K562 (cell line): ENCODE data around the gene U2SURP. TPM values are rescaled to one million over a fixed set of nuclear protein-coding genes. Genes with fewer than 3 reads are reported as not detected.

Experiments used
- CTCF ChIP-seq, 3 experiments: IDR thresholded peaks in 2 of 3; conservative IDR thresholded peaks in 1 of 3; 2 replicates each; pipeline ENCODE4 v1.5.1; 2011 to 2012; ENCODE audit warnings: low read length in 3 of 3, mild to moderate bottlenecking in 3 of 3, control low read depth in 2 of 3, improper control_type of control experiment in 1 of 3, inconsistent platforms in 1 of 3, low read depth in 1 of 3, mixed read lengths in 1 of 3, moderate library complexity in 1 of 3; ENCODE audit not compliant: insufficient read depth in 2 of 3
- GATAD2A ChIP-seq: fragments of 450-650 bp; IDR thresholded peaks from 2 replicates; pipeline ENCODE4 v1.6.1; 2017
- MED1 ChIP-seq: sonication (generic); formaldehyde crosslinking; IDR thresholded peaks from 2 replicates; pipeline ENCODE4 v1.8.1; 2023; ENCODE audit warnings: missing genetic modification reagents, borderline replicate concordance
- MTA1 ChIP-seq: fragments of 450-650 bp; IDR thresholded peaks from 2 replicates; pipeline ENCODE4 v1.6.1; 2017; ENCODE audit warnings: borderline replicate concordance
- NBN ChIP-seq: fragments of 450-650 bp; IDR thresholded peaks from 2 replicates; pipeline ENCODE4 v1.6.1; 2016; ENCODE audit warnings: low read depth, mild to moderate bottlenecking
- SMARCE1 ChIP-seq: fragments of 450-650 bp; IDR thresholded peaks from 2 replicates; pipeline ENCODE4 v1.7.1; 2016; ENCODE audit warnings: mild to moderate bottlenecking
- TOE1 ChIP-seq, 2 experiments: fragments of 450-650 bp in 1 of 2; sonication (generic) in 1 of 2; formaldehyde crosslinking in 1 of 2; IDR thresholded peaks; 2 replicates each; pipeline versions ENCODE4 v1.7.1 to v1.8.0; 2016 to 2022; ENCODE audit warnings: borderline replicate concordance in 2 of 2, mild to moderate bottlenecking in 2 of 2, antibody characterized with exemption in 1 of 2, inconsistent platforms in 1 of 2, low read depth in 1 of 2, missing genetic modification reagents in 1 of 2, moderate library complexity in 1 of 2
- WHSC1 ChIP-seq: IDR thresholded peaks from one replicate; pipeline ENCODE4 v1.6.1; 2012; ENCODE audit warnings: low read length, control low read depth, inconsistent platforms
- ZNF354B ChIP-seq: fragments of 250-450 bp; sonication (Bioruptor Pico); IDR thresholded peaks from 2 replicates; pipeline ENCODE4 v1.4.0; 2020
- ZNF436 ChIP-seq: fragments of 250-450, 450-650 bp; sonication (Bioruptor Pico); formaldehyde crosslinking; IDR thresholded peaks from 2 replicates; pipeline ENCODE4 v1.7.0; 2020; ENCODE audit warnings: mild to moderate bottlenecking
- polyA plus RNA-seq, 8 experiments: library from polyadenylated mRNA; depleted of rRNA in 4 of 8; stranded (reverse) in 5 of 8; unstranded in 3 of 8; fragments of >200 nt; fragmentation: Nextera tagmentation in 2 of 8; fragmentation: Illumina TruSeq in 1 of 8; extraction: Ambion mirVana in 2 of 8; extraction: Trizol in 1 of 8; gene quantifications; 2 replicates each; pipeline versions ENCODE4 v1.2.1 to v1.2.3, GENCODE V29; 2011 to 2014; ENCODE audit warnings: inconsistent platforms in 1 of 8, missing spikeins in 1 of 8
- total RNA-seq, 7 experiments: library from RNA; depleted of rRNA in 6 of 7; stranded (reverse); fragments of >200 nt in 6 of 7; fragmentation: Illumina TruSeq in 2 of 7; extraction: Trizol in 2 of 7; gene quantifications; 2 replicates each; pipeline versions ENCODE4 v1.2.1 to v1.2.3, GENCODE V29; 2011 to 2021; ENCODE audit warnings: low replicate concordance in 1 of 7
- TF ChIP-seq, protein P1 (sequence below): sonication (generic); formaldehyde crosslinking; IDR thresholded peaks from 2 replicates; pipeline ENCODE4 v1.8.0; 2023; ENCODE audit warnings: missing genetic modification reagents, mild to moderate bottlenecking, borderline replicate concordance
- TF ChIP-seq, protein P2 (sequence below): fragments of 200-800 bp; sonication (Bioruptor generic); IDR thresholded peaks from 2 replicates; pipeline ENCODE4 v1.6.1; 2017; ENCODE audit warnings: missing genetic modification characterization, missing compliant biosample characterization

The U2SURP gene
- total and polyA plus RNA-seq, 9 of the 15 experiments (the other 6 are each of a cell fraction or from before 2014, with no cell fraction given), result 128 to 322 (median 191) TPM

GRCh38 chr3:143001369-143002082 is at the start of gene U2SURP (continued):
- TF ChIP-seq, protein P1, sequence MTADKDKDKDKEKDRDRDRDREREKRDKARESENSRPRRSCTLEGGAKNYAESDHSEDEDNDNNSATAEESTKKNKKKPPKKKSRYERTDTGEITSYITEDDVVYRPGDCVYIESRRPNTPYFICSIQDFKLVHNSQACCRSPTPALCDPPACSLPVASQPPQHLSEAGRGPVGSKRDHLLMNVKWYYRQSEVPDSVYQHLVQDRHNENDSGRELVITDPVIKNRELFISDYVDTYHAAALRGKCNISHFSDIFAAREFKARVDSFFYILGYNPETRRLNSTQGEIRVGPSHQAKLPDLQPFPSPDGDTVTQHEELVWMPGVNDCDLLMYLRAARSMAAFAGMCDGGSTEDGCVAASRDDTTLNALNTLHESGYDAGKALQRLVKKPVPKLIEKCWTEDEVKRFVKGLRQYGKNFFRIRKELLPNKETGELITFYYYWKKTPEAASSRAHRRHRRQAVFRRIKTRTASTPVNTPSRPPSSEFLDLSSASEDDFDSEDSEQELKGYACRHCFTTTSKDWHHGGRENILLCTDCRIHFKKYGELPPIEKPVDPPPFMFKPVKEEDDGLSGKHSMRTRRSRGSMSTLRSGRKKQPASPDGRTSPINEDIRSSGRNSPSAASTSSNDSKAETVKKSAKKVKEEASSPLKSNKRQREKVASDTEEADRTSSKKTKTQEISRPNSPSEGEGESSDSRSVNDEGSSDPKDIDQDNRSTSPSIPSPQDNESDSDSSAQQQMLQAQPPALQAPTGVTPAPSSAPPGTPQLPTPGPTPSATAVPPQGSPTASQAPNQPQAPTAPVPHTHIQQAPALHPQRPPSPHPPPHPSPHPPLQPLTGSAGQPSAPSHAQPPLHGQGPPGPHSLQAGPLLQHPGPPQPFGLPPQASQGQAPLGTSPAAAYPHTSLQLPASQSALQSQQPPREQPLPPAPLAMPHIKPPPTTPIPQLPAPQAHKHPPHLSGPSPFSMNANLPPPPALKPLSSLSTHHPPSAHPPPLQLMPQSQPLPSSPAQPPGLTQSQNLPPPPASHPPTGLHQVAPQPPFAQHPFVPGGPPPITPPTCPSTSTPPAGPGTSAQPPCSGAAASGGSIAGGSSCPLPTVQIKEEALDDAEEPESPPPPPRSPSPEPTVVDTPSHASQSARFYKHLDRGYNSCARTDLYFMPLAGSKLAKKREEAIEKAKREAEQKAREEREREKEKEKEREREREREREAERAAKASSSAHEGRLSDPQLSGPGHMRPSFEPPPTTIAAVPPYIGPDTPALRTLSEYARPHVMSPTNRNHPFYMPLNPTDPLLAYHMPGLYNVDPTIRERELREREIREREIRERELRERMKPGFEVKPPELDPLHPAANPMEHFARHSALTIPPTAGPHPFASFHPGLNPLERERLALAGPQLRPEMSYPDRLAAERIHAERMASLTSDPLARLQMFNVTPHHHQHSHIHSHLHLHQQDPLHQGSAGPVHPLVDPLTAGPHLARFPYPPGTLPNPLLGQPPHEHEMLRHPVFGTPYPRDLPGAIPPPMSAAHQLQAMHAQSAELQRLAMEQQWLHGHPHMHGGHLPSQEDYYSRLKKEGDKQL, result no peak
- TF ChIP-seq ZNF436 (CRISPR knock-in tag) (no peak), GATAD2A (no peak), MED1 (CRISPR knock-in tag) (no peak), MTA1 (peak; percentile 85), NBN (no peak), SMARCE1 (0 out of 2 replicates have a peak, but pooled peaks have one; percentile 31), ZNF354B (CRISPR knock-in tag) (no peak), CTCF (IDR thresholded peaks at IDR 0.05 in 2 of 3, conservative IDR thresholded peaks at IDR 0.05 in 1 of 3; ENCODE audit: insufficient read depth in 2 of 3, low read depth in 1 of 3, low read length in 3 of 3) (0 out of 6 replicates have a peak, but pooled peaks of 1 of the 3 experiments have one; percentile 14), TOE1 (IDR thresholded peaks at IDR 0.05; ENCODE audit: borderline replicate concordance) (peak; percentile 99), TOE1 (CRISPR knock-in tag; IDR thresholded peaks at IDR 0.05; ENCODE audit: borderline replicate concordance, low read depth) (no peak), WHSC1 (no peak)
- TF ChIP-seq, protein P2, sequence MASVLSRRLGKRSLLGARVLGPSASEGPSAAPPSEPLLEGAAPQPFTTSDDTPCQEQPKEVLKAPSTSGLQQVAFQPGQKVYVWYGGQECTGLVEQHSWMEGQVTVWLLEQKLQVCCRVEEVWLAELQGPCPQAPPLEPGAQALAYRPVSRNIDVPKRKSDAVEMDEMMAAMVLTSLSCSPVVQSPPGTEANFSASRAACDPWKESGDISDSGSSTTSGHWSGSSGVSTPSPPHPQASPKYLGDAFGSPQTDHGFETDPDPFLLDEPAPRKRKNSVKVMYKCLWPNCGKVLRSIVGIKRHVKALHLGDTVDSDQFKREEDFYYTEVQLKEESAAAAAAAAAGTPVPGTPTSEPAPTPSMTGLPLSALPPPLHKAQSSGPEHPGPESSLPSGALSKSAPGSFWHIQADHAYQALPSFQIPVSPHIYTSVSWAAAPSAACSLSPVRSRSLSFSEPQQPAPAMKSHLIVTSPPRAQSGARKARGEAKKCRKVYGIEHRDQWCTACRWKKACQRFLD (CRISPR knock-in tag), result 0 out of 2 replicates have a peak, but pooled peaks have one; percentile 32
